ENCODE measurements around the gene MTG2. TPM values are rescaled to one million over a fixed set of nuclear protein-coding genes. Genes with fewer than 3 reads are reported as not detected.

The MTG2 gene
- total and polyA plus RNA-seq, 4 donors: 13.0 to 28.0 (median 24.4) TPM

GRCh38 chr20:62139636-62140035 lies 43.2 kb upstream of the MTG2 start:
- no peaks in the 10 kb centered on the region for H3K27me3 ChIP-seq (ENCODE audit: control insufficient read depth in 4 of 4, insufficient read depth in 4 of 4, low read length in 3 of 4)
- no peaks in the 10 kb centered on the region for H3K9me3 ChIP-seq (ENCODE audit: control insufficient read depth in 4 of 4, low read length in 3 of 4)
- H3K27ac ChIP-seq (ENCODE audit: low read depth in 1 of 2, low read length in 2 of 2): no peak overlapping the region
- TF ChIP-seq HNF4A (conservative IDR thresholded peaks at IDR 0.05) (no peak), GABPA (IDR thresholded peaks at IDR 0.05 in 1 of 2, conservative IDR thresholded peaks at IDR 0.05 in 1 of 2) (no peak), SP1 (IDR thresholded peaks at IDR 0.05) (no peak), RAD21 (IDR thresholded peaks at IDR 0.05) (no peak), NR2F2 (IDR thresholded peaks at IDR 0.05) (no peak), FOXA2 (IDR thresholded peaks at IDR 0.05) (no peak), JUND (IDR thresholded peaks at IDR 0.05) (no peak), YY1 (IDR thresholded peaks at IDR 0.05) (no peak), MAX (IDR thresholded peaks at IDR 0.05) (no peak), CTCF (IDR thresholded peaks at IDR 0.05; ENCODE audit: low read depth, low read length, missing input control) (no peak), ZBTB33 (IDR thresholded peaks at IDR 0.05) (no peak), HNF4G (IDR thresholded peaks at IDR 0.05) (no peak), ATF3 (IDR thresholded peaks at IDR 0.05) (no peak), EGR1 (IDR thresholded peaks at IDR 0.05; ENCODE audit: low read depth in 2 of 2) (no peak), TAF1 (conservative IDR thresholded peaks at IDR 0.05) (no peak), REST (IDR thresholded peaks at IDR 0.05) (no peak)
- H3K4me3 ChIP-seq (ENCODE audit: low read depth in 1 of 3, low read length in 3 of 3): no peak overlapping the region
- DNase-seq (ENCODE audit: low spot score): no peak
- no peak overlapping the region for H3K9ac ChIP-seq (ENCODE audit: low read depth in 1 of 2, low read length in 2 of 2)
- 94% methylated on average over 13 of the region's 13 CpGs for WGBS
- peaks cover 17 to 51% (median 45%) of the 10 kb centered on the region in 4 donors for H3K36me3 ChIP-seq (ENCODE audit: control insufficient read depth in 4 of 4, insufficient read depth in 3 of 4, low read depth in 1 of 4, low read length in 3 of 4)
- peaks cover 8 to 38% (median 26%) of the 10 kb centered on the region in 4 donors for H3K4me1 ChIP-seq (ENCODE audit: control insufficient read depth in 4 of 4, insufficient read depth in 4 of 4, low read length in 3 of 4)

- TF ChIP-seq RAD21 (IDR thresholded peaks at IDR 0.05): no peak
- TF ChIP-seq NR2F2 (IDR thresholded peaks at IDR 0.05): no peak
- no peak for TF ChIP-seq RXRA (IDR thresholded peaks at IDR 0.05)
- no peak for TF ChIP-seq HNF4A (conservative IDR thresholded peaks at IDR 0.05)
- no peak for TF ChIP-seq REST (IDR thresholded peaks at IDR 0.05)
- no peak for TF ChIP-seq FOXA1 (IDR thresholded peaks at IDR 0.05)
- no peaks in the 10 kb centered on the region for H3K27me3 ChIP-seq (ENCODE audit: control insufficient read depth in 4 of 4, insufficient read depth in 4 of 4, low read length in 3 of 4)
- H3K4me1 ChIP-seq (ENCODE audit: control insufficient read depth in 4 of 4, insufficient read depth in 4 of 4, low read length in 3 of 4): peaks cover 12 to 40% (median 30%) of the 10 kb centered on the region in 4 donors
- 92% methylated on average over 7 of the region's 7 CpGs for WGBS
- no peaks in the 10 kb centered on the region for H3K9me3 ChIP-seq (ENCODE audit: control insufficient read depth in 4 of 4, low read length in 3 of 4)
- H3K4me3 ChIP-seq (ENCODE audit: low read depth in 1 of 3, low read length in 3 of 3): no peak overlapping the region
- peaks cover 15 to 42% (median 39%) of the 10 kb centered on the region in 4 donors for H3K36me3 ChIP-seq (ENCODE audit: control insufficient read depth in 4 of 4, insufficient read depth in 3 of 4, low read depth in 1 of 4, low read length in 3 of 4)
- peak overlapping the region; percentile 19 to 90 for H3K27ac ChIP-seq (ENCODE audit: low read depth in 1 of 2, low read length in 2 of 2)
- H3K9ac ChIP-seq (ENCODE audit: low read depth in 1 of 2, low read length in 2 of 2): no peak overlapping the region
- no peak for DNase-seq (ENCODE audit: low spot score)
These were observed 41.8 kb upstream of the MTG2 start for GRCh38 chr20:62141043-62141396.

Measured in liver (tissue), 9 donors.